KMS-11 (cell line): ENCODE results near the gene PTPRN2.

Experiments
- H2AFZ ChIP-seq: fragments of 200-600 bp; sonication (generic); 2 replicates; pipeline ENCODE4 v1.6.1; 2016; ENCODE audit warnings: antibody characterized with exemption, mixed run types, low read depth
- H3K27ac ChIP-seq: fragments of 200-600 bp; sonication (generic); 2 replicates; pipeline ENCODE4 v1.6.1; 2016; ENCODE audit warnings: mild to moderate bottlenecking, mixed run types
- H3K27me3 ChIP-seq: fragments of 200-600 bp; sonication (generic); 2 replicates; pipeline ENCODE4 v1.6.1; 2017; ENCODE audit warnings: mild to moderate bottlenecking, low read depth, mixed run types, moderate library complexity; ENCODE audit not compliant: insufficient read depth
- H3K36me3 ChIP-seq: fragments of 200-600 bp; sonication (generic); 2 replicates; pipeline ENCODE4 v1.6.1; 2017; ENCODE audit warnings: mild to moderate bottlenecking, mixed run types; ENCODE audit not compliant: insufficient read depth
- H3K4me1 ChIP-seq: fragments of 200-600 bp; sonication (generic); 2 replicates; pipeline ENCODE4 v1.6.1; 2016; ENCODE audit warnings: mild to moderate bottlenecking, low read depth, mixed run types; ENCODE audit not compliant: poor library complexity, severe bottlenecking
- H3K4me2 ChIP-seq: fragments of 200-600 bp; sonication (generic); 2 replicates; pipeline ENCODE4 v1.7.0; 2016; ENCODE audit warnings: mild to moderate bottlenecking, mixed run types
- H3K4me3 ChIP-seq: fragments of 200-600 bp; sonication (generic); IDR thresholded peaks from 2 replicates; pipeline ENCODE4 v1.6.1; 2017; ENCODE audit warnings: low read depth, low read length, mixed read lengths; ENCODE audit not compliant: insufficient read depth
- H3K79me2 ChIP-seq: fragments of 200-600 bp; sonication (generic); 2 replicates; pipeline ENCODE4 v1.6.1; 2016; ENCODE audit warnings: low read depth, mixed run types; ENCODE audit not compliant: insufficient read depth
- H3K9ac ChIP-seq: fragments of 200-600 bp; sonication (generic); 2 replicates; pipeline ENCODE4 v1.6.1; 2016; ENCODE audit warnings: mild to moderate bottlenecking, mixed run types
- H4K20me1 ChIP-seq: fragments of 200-600 bp; sonication (generic); 2 replicates; pipeline ENCODE4 v1.6.1; 2016; ENCODE audit warnings: mild to moderate bottlenecking, mixed run types; ENCODE audit not compliant: insufficient read depth
- TF ChIP-seq, protein P1 (sequence below): fragments of 200-600 bp; sonication (generic); conservative IDR thresholded peaks from 2 replicates; pipeline ENCODE4 v1.6.1; 2017; ENCODE audit warnings: low read depth, mild to moderate bottlenecking, antibody characterized with exemption, low read length, moderate library complexity, mixed read lengths

The PTPRN2 gene

DNA sequence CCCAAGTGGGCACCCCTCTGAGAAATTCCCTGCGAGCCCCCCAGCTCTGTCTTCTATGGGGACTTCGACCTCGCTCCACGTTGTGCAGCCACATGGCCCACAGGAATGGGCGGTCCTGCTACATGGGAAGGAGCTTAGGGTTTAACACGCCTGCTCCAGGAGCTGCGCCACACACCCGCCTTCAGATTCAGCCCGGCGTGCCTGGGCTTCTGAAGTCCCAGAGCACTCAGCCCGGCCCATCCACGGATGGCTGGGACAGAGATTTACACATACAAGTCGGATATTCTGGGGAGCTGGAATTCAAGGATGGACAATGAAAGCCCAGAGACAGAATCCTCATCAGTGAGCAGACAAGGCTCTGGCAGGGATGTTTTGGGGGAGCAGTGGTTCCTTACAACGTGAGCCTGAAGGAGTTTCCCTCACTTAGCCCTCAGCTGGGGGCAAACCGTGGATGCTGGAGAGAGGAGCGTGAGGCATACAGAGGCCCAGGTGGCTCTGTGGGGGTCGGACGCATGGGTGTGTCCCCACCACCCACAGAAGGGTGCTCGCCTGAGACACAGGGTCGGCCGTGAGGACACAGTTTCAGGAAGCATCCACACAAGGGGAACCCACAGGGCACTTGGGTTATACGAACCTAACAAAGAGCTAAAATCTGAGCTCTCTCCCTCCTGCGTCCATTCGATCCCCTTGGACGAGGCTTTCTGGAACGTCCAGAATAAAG lies 877.9 kb downstream of the PTPRN2 start:
- Histone ChIP-seq H3K4me1 (no peaks in the 10 kb centered on the region), H3K27ac (no peak overlapping the region), H4K20me1 (no peaks in the 10 kb centered on the region), H3K4me3 (no peak overlapping the region), H2AFZ (no peak overlapping the region), H3K4me2 (no peak overlapping the region), H3K36me3 (no peaks in the 10 kb centered on the region), H3K79me2 (no peaks in the 10 kb centered on the region), H3K27me3 (peaks cover 20% of the 10 kb centered on the region; the same call in 1 of the 2 replicates), H3K9ac (no peak overlapping the region)
- TF ChIP-seq, protein P1, sequence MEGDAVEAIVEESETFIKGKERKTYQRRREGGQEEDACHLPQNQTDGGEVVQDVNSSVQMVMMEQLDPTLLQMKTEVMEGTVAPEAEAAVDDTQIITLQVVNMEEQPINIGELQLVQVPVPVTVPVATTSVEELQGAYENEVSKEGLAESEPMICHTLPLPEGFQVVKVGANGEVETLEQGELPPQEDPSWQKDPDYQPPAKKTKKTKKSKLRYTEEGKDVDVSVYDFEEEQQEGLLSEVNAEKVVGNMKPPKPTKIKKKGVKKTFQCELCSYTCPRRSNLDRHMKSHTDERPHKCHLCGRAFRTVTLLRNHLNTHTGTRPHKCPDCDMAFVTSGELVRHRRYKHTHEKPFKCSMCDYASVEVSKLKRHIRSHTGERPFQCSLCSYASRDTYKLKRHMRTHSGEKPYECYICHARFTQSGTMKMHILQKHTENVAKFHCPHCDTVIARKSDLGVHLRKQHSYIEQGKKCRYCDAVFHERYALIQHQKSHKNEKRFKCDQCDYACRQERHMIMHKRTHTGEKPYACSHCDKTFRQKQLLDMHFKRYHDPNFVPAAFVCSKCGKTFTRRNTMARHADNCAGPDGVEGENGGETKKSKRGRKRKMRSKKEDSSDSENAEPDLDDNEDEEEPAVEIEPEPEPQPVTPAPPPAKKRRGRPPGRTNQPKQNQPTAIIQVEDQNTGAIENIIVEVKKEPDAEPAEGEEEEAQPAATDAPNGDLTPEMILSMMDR, result no peak

DNA sequence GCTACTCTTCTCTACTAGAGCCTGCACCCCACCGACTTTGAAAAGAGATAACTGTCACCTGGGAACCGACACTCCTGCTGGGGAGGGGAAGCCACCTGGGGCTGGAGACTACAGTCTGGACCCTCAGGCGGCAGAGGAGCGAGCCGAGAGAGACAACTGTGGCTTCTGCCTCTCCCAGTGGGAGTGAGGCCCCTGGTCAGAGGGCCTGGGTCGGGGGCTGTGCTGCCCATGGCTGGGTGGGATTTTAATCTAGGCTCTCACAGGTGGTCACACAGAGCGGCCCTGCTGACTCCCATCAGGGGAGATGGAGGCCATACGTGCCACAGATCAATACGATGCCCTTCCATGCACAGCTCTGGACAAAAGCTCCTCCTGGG lies 878.7 kb downstream of the PTPRN2 start:
- no peaks in the 10 kb centered on the region for H3K79me2 ChIP-seq
- H3K36me3 ChIP-seq, result no peaks in the 10 kb centered on the region
- H3K4me1 ChIP-seq, result no peaks in the 10 kb centered on the region
- no peaks in the 10 kb centered on the region for H4K20me1 ChIP-seq
- no peak overlapping the region for H3K4me3 ChIP-seq
- H3K9ac ChIP-seq, result no peak overlapping the region
- TF ChIP-seq, protein P1, result no peak
- no peak overlapping the region for H3K27ac ChIP-seq
- H2AFZ ChIP-seq, result no peak overlapping the region
- peaks cover 18% of the 10 kb centered on the region; the same call in 1 of the 2 replicates for H3K27me3 ChIP-seq
- H3K4me2 ChIP-seq, result no peak overlapping the region

DNA sequence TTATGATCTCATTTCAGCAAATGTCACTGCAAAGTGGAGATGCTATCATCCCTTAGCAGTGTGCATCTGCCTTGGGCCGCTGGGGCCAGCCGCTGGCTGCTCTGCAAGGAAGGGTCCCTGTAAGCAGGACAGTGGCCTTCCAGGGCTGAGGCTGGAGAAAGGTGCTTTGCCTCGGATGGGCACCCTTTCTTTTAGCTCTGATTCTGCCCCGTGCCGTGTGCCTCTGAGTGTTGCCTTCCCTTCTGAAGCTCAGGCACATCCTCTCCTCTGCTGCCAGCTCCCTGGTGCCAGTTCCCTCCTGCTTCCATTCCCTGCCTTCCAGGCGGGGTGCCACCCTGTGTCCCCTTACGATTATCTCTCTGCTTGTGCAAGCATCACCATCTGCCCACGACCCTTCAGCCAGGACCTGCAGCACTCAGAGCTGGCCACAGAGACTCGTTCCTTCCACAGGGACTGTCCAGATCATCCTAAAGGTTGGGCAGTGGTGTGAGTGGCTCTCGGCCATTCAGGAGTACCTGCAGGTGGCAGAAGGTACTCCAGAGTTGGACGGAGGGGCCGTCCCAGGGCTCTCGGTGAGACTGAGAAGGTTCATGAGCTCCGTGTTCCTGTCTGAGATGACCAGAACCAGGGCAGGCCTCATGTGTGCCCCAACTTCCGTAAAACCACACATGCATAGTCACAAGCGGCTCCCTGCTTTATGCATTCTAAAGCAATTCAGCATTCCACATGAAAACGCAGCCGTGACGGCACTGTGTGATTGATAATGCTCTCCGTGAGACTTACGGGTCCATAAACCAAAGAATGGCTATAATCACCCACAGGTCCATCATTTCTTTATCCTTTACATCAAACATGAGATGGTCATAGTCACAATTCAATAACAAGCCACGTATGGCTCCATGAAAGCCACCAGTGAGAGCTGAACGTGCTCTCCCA lies 879.4 kb downstream of the PTPRN2 start:
- TF ChIP-seq, protein P1, result no peak
- H3K4me1 ChIP-seq, result no peaks in the 10 kb centered on the region

DNA sequence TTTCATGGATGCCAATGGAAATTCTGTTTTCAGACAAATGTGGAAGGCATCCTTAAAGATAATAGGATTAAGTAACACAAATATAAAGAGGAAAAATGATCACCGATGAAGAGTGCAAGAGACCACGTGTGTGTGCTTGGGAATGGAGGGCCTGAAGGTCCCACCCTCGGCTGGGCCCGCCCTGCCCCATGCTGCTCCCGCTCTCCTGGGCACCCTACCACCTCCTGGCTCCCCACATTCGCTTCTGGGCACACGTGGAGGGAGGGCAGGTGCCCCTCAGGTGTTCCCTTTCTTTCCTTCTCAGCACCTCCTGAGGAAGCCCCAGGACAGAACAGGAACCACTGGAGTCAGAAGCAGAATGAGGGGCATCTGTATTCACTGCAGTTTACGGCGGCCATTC lies 883.3 kb downstream of the PTPRN2 start:
- H4K20me1 ChIP-seq, result no peaks in the 10 kb centered on the region
- no peak overlapping the region for H3K4me3 ChIP-seq
- H3K36me3 ChIP-seq, result no peaks in the 10 kb centered on the region
- TF ChIP-seq, protein P1, result no peak
- peaks cover 39% of the 10 kb centered on the region for H3K27me3 ChIP-seq
- no peak overlapping the region for H3K4me2 ChIP-seq
- no peak overlapping the region for H3K9ac ChIP-seq
- H3K79me2 ChIP-seq, result no peaks in the 10 kb centered on the region
- H3K4me1 ChIP-seq, result no peaks in the 10 kb centered on the region
- H2AFZ ChIP-seq, result no peak overlapping the region
- no peak overlapping the region for H3K27ac ChIP-seq

More for the DNA sequence above, 879.4 kb downstream of the PTPRN2 start:
- H3K79me2 ChIP-seq, result no peaks in the 10 kb centered on the region
- H3K4me3 ChIP-seq, result no peak overlapping the region
- no peak overlapping the region for H3K9ac ChIP-seq
- H3K27ac ChIP-seq, result no peak overlapping the region
- H3K27me3 ChIP-seq, result peaks cover 19% of the 10 kb centered on the region; the same call in 1 of the 2 replicates
- H3K4me2 ChIP-seq, result no peak overlapping the region
- H3K36me3 ChIP-seq, result no peaks in the 10 kb centered on the region
- H4K20me1 ChIP-seq, result no peaks in the 10 kb centered on the region
- H2AFZ ChIP-seq, result no peak overlapping the region
